ENCODE measurements around the gene SYN1.

- no peak for TF ChIP-seq MAX (IDR thresholded peaks at IDR 0.05)
- no peak for TF ChIP-seq CTCF (IDR thresholded peaks at IDR 0.05)
- no peak for TF ChIP-seq POLR2A (IDR thresholded peaks at IDR 0.05; ENCODE audit: low read length)
- no peak for TF ChIP-seq MAZ (IDR thresholded peaks at IDR 0.05; ENCODE audit: borderline replicate concordance, low read depth, low read length)
- no peak for TF ChIP-seq HMGXB4 (CRISPR knock-in tag; IDR thresholded peaks at IDR 0.05; ENCODE audit: borderline replicate concordance)
- TF ChIP-seq PHF8 (IDR thresholded peaks at IDR 0.05; ENCODE audit: borderline replicate concordance, low read depth): no peak
- TF ChIP-seq TP53 (CRISPR knock-in tag; IDR thresholded peaks at IDR 0.05): no peak
- no peak for TF ChIP-seq SMC3 (IDR thresholded peaks at IDR 0.05)
- no peak for TF ChIP-seq NR3C1 (IDR thresholded peaks at IDR 0.05)
- no peak for TF ChIP-seq USF2 (IDR thresholded peaks at IDR 0.05)
- TF ChIP-seq RAD21 (conservative IDR thresholded peaks at IDR 0.05 in 1 of 2, IDR thresholded peaks at IDR 0.05 in 1 of 2): no peak
These were observed 26.1 kb downstream of the SYN1 start for GRCh38 chrX:47593522-47593921.

All from A549 (cell line).